Stimulated activated CD4-positive, alpha-beta T cell treated with anti-CD3 and anti-CD28 coated beads, Interleukin-1b, Interleukin-23, amount 100 ng/mL, for 1 hour (primary cell): ENCODE measurements around the gene PROM2.
"Not testable (repeated sequence)": the region's sequence is repeated elsewhere in the genome, so short reads cannot be mapped to it uniquely, and the experiment has no call there.

ENCODE experiments used
- DNase-seq, 2 donors: peaks; one replicate each; pipeline ENCODE4 v3.0.0-alpha.2; 2020; ENCODE audit warnings: low read depth in 2 of 2

The PROM2 gene, protein sequence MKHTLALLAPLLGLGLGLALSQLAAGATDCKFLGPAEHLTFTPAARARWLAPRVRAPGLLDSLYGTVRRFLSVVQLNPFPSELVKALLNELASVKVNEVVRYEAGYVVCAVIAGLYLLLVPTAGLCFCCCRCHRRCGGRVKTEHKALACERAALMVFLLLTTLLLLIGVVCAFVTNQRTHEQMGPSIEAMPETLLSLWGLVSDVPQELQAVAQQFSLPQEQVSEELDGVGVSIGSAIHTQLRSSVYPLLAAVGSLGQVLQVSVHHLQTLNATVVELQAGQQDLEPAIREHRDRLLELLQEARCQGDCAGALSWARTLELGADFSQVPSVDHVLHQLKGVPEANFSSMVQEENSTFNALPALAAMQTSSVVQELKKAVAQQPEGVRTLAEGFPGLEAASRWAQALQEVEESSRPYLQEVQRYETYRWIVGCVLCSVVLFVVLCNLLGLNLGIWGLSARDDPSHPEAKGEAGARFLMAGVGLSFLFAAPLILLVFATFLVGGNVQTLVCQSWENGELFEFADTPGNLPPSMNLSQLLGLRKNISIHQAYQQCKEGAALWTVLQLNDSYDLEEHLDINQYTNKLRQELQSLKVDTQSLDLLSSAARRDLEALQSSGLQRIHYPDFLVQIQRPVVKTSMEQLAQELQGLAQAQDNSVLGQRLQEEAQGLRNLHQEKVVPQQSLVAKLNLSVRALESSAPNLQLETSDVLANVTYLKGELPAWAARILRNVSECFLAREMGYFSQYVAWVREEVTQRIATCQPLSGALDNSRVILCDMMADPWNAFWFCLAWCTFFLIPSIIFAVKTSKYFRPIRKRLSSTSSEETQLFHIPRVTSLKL

DNA sequence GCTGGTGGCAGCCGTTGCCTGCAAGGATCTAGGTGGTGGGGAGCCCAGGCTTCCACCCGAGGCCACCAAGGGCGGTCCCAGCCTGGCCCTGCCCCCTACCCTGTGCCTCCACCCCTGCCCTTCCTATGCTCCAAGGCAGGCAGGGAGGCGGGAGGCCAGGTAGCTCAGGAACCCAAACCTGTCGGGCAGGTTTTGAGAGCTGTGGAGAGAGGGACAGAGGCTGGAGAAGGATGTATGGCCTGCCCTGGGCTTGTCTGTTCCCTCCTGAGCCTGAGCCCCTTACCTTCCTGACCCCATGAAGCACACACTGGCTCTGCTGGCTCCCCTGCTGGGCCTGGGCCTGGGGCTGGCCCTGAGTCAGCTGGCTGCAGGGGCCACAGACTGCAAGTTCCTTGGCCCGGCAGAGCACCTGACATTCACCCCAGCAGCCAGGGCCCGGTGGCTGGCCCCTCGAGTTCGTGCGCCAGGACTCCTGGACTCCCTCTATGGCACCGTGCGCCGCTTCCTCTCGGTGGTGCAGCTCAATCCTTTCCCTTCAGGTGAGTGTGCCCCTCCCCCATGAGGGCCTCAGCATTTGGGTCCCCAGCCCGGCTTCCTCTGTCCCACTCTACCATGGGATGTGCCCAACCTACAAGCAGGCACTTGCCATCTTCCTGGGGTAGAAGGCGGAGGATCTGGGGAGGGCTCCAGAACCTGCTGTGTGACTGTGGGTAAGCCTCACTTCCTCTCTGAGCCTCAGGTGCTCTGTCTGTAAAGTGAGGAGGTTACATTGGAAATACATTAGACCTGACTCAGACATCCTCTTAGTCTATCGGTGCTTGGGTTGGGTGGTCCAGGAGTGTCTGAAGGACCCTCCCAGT, at the start of gene PROM2:
Gene PROM2, plus strand, starts transcription at position 159 of the 860 bp plus-strand sequence. Its CDS starts 137 bp downstream, at position 296.
- no peak for DNase-seq

- no peak for DNase-seq
Observed at GRCh38 chr2:95225658-95226057, 48.6 kb upstream of the PROM2 start.

- DNase-seq: no peak
Observed at GRCh38 chr2:95231723-95232122, 42.5 kb upstream of the PROM2 start.

GRCh38 chr2:95232232-95232631, 42.0 kb upstream of the PROM2 start:
- DNase-seq: no peak

DNA sequence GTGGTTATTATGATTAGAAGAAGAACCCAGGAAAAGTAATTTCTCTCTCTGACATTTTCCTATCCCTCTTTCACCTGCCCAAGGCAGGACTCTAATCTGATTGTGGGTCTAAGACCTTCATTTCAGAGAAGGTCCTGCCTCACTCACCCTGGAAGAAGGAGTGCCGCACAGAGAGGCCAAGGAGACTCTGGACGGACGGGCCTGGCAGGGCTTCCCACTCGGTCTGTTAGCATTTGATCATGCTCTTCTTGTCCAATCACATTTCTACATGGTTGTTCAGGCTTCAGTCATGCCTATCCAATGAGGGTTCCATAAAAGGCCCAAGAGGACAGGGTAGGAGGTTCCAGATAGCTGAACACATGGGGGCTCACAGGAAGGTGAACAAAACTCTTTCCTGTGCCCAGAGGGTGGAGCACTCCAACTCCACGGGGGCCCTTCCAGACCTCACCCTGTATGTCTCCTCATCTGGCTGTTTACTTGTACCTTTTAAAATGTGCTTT, 39.9 kb upstream of the PROM2 start:
- DNase-seq: no peak

GRCh38 chr2:95234816-95235215, 39.4 kb upstream of the PROM2 start:
- no peak for DNase-seq

- no peak for DNase-seq
Observed at GRCh38 chr2:95238131-95238530, 36.1 kb upstream of the PROM2 start.

- DNase-seq: no peak
Observed at GRCh38 chr2:95240091-95240490, 34.2 kb upstream of the PROM2 start.

DNA sequence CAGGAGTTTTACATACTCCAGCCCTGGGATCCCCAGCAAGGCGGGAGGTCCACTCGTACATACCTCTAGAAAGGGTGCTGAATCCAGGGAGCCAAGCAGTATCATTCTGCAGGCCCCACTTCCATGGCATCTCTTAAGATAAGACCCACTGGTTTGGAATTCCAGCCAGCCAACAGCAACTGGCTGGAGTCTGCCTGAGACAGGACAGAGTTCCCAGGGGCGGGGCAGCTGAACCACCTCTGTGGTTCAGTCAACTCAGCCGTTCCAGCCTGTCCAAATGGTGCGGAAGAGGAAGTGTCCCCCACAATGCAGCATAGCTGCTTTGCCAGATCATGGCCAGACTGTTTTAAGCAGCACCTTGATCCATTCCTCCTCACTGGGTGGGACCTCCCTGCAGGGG, 33.7 kb upstream of the PROM2 start:
- no peak for DNase-seq

GRCh38 chr2:95242084-95242483, 32.2 kb upstream of the PROM2 start:
- not testable (repeated sequence) for DNase-seq

DNA sequence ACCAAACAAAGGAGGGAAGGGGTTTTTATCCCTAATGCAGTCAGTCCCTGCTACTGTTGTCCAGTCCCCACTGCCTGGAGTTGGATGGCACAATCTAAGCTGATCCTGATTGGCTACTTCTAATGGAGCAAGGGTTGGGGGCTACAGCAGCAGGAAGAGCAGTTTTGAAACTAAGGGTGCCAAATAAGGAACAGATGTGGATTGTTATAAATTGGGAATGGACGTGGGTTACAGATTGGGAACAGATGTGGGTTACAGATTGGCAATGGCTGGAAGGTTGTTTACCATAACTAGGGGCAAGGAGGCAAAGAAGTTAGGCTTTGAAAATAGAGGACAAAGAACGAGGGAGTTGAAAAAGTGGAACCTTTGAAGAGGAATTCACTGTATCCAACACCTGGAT, 16.0 kb upstream of the PROM2 start:
- no peak for DNase-seq

DNA sequence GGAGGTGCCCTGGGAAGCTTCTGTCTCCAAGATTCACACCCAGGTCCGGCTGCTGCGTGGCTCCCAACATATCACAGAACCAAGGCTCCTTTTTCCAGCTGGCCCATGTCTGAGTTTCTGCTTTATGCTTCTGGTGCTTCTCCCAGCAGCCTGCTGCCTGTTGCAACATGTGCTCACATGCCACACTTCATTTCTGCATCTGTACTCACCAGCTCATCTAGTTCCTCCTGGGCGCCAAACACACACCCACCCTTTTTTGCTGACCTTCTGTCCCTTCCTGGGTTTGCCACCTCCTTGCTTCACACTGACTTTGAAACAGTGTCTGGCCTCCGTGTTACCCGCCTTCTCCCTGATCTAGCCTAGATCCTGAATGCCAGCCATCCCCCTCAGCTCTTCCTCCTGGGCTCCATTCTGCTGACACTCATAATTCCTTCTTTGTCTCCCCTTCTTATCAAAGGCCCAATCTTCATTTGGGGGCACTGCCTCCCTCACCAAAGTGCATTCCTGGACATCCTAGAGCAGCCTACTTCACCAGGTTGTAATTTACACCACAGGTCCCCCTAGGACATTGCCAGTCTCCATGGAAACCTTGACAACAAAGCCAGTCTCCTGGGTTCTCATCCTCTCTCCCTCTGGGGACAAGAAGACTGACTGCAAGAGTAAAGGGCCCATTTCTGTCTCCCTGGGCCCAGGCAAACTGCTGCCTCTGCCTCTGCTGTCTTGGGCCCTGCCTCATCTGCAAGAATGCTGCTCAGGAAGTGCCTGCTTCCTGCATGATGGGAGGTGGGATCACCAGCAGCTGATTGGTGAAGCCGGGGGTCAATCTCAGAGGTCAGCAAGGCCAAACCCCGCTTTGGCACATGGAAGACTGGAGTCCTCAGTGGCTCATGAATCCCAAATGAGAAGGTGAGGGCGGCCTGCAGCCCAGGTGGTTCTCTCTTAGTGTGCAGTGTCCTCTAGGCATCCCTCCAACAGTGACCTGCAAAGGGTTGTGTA, 13.9 kb upstream of the PROM2 start:
- DNase-seq: no peak

DNA sequence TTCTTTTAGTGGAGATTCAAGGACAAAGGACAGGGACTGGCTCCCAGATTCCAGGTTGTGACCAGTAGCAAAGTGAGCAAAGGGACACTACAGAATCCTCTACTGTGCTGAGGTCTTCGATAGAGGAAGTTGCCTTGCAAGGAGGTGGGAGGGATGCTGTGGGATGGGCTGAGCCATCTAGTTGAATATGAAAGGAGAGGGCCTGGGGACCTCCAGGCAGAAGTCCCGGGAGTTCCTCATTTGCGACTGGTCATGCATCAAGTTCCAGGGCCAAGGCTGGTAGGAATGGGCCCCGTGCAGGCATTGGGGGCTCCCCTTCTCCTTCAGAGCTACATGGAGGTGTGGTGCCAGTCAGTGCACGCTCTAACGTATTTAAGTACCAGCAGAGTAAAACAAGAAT, 12.6 kb upstream of the PROM2 start:
- no peak for DNase-seq

DNA sequence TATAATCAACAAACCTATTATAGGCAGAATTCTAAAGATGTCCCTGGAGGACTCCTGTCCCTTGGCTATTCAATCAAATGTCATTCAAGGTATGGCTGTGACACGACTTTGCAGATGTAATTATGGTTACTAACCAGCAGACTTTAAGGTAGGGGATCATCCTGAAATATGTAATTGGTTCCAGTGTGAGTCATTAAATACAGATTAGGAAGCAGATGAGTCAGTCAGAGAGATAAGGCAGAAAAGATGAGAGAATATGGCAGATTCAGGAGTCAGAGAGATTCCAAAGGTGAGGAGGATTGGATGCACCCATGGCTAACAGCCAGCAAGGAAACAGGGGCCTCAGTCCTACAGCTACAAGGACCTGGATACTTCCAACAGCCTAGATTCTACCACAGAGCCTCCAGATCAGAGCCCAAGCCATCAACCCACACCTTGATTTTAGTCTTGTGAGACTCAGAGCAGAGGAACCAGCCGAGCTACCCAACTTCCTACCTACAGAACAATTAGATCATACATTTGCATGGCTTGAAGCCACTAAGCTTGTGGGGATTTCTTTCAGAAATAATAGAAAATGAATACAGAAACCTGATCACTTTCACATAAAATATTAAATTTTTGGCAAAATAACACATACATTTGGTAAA, 11.2 kb upstream of the PROM2 start:
- no peak for DNase-seq

DNA sequence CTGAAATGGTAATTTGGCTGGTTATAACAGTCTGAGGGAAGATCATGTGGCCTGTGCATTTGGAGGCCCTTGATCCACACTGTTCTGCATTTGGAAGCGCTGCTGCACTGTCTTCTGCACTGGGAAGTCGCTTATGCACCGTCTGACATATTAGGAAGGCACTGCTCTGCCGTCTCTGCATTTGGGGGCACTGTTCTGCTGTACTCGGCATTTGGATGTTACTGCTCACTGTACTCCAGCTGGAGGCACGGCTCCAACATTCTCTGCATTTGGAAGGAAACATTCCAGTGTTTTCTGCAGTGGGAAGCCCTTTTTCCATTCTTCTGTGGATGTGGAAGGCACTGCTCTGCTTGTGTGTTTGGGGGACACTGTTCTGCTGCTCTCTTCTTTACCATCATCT, 9.6 kb upstream of the PROM2 start:
- DNase-seq: no peak

- DNase-seq: no peak
Observed at GRCh38 chr2:95265182-95265581, 9.1 kb upstream of the PROM2 start.

GRCh38 chr2:95266781-95267430, 7.3 kb upstream of the PROM2 start:
- DNase-seq: no peak

GRCh38 chr2:95267458-95268210, 6.6 kb upstream of the PROM2 start:
- DNase-seq: no peak
